Measurements from ENCODE around the gene OR10J4.

Gene OR10J4

GRCh38 chr1:159474926-159475325 lies 42.9 kb downstream of the OR10J4 start:
- peaks cover 3 to 4% of the 10 kb centered on the region in 2 donors for H3K4me1 ChIP-seq (ENCODE audit: control insufficient read depth in 1 of 2, insufficient read depth in 2 of 2, low read length in 2 of 2)

More at GRCh38 chr1:159474926-159475325, 42.9 kb downstream of the OR10J4 start:
- no peak overlapping the region for H3K9ac ChIP-seq (ENCODE audit: low read depth in 1 of 2, low read length in 2 of 2)
- H3K4me3 ChIP-seq (ENCODE audit: low read depth in 1 of 2, low read length in 2 of 2) = no peak overlapping the region
- H3K27ac ChIP-seq (ENCODE audit: low read depth, low read length) = no peak overlapping the region
- no peaks in the 10 kb centered on the region for H3K9me3 ChIP-seq (ENCODE audit: control insufficient read depth in 1 of 2, low read length in 2 of 2)
- no peaks in the 10 kb centered on the region for H3K27me3 ChIP-seq (ENCODE audit: control insufficient read depth in 1 of 2, insufficient read depth in 2 of 2, low read length in 2 of 2)
- no peaks in the 10 kb centered on the region for H3K36me3 ChIP-seq (ENCODE audit: control insufficient read depth in 1 of 2, insufficient read depth in 2 of 2, low read length in 2 of 2)

Measured in duodenal mucosa (tissue), 2 donors.